Stimulated activated CD4-positive, alpha-beta T cell treated with anti-CD3 and anti-CD28 coated beads, Interleukin-1b, Interleukin-23, amount 100 ng/mL, for 1 hour (primary cell): ENCODE data around the gene SPPL2C.
"Not testable (repeated sequence)": the region's sequence is repeated elsewhere in the genome, so short reads cannot be mapped to it uniquely, and the experiment has no call there.

Experiments
- DNase-seq, 2 donors: peaks; one replicate each; pipeline ENCODE4 v3.0.0-alpha.2; 2020; ENCODE audit warnings: low read depth in 2 of 2

SPPL2C gene

GRCh38 chr17:45850011-45850410, 5.3 kb downstream of the SPPL2C start:
- no peak for DNase-seq

GRCh38 chr17:45850468-45850867, 5.8 kb downstream of the SPPL2C start:
- no peak for DNase-seq

- no peak for DNase-seq
Observed at GRCh38 chr17:45851022-45851421, 6.3 kb downstream of the SPPL2C start.

GRCh38 chr17:45851464-45851863, 6.8 kb downstream of the SPPL2C start:
- no peak for DNase-seq

GRCh38 chr17:45851873-45852272, 7.2 kb downstream of the SPPL2C start:
- DNase-seq, result no peak

- peak in 1 of 2 donors; percentile 41 for DNase-seq
Observed at GRCh38 chr17:45852535-45853297, 8.0 kb downstream of the SPPL2C start.

GRCh38 chr17:45854209-45854608, 9.5 kb downstream of the SPPL2C start:
- no peak for DNase-seq

GRCh38 chr17:45855691-45856336, 11.1 kb downstream of the SPPL2C start:
- DNase-seq, result no peak

- no peak for DNase-seq
Observed at GRCh38 chr17:45857977-45858708, 13.5 kb downstream of the SPPL2C start.

- no peak for DNase-seq
Observed at GRCh38 chr17:45861165-45861564, 16.5 kb downstream of the SPPL2C start.

- DNase-seq, result not testable (repeated sequence)
Observed at GRCh38 chr17:45862127-45862526, 17.4 kb downstream of the SPPL2C start.

GRCh38 chr17:45863857-45864654, 19.4 kb downstream of the SPPL2C start:
- no peak for DNase-seq

- no peak for DNase-seq
Observed at GRCh38 chr17:45867171-45867570, 22.5 kb downstream of the SPPL2C start.

- DNase-seq, result no peak
Observed at GRCh38 chr17:45867702-45868101, 23.0 kb downstream of the SPPL2C start.

- DNase-seq, result no peak
Observed at GRCh38 chr17:45868276-45868675, 23.6 kb downstream of the SPPL2C start.

GRCh38 chr17:45869676-45870341, 25.1 kb downstream of the SPPL2C start:
- DNase-seq, result no peak

GRCh38 chr17:45870342-45870974, 25.8 kb downstream of the SPPL2C start:
- no peak for DNase-seq

- DNase-seq, result no peak
Observed at GRCh38 chr17:45871718-45872117, 27.0 kb downstream of the SPPL2C start.

- no peak for DNase-seq
Observed at GRCh38 chr17:45873728-45874127, 29.0 kb downstream of the SPPL2C start.

GRCh38 chr17:45874151-45874550, 29.5 kb downstream of the SPPL2C start:
- no peak for DNase-seq

GRCh38 chr17:45876539-45876938, 31.9 kb downstream of the SPPL2C start:
- no peak for DNase-seq
